Lung (tissue), 12 donors: ENCODE data around the gene KCP. TPM values are rescaled to one million over a fixed set of nuclear protein-coding genes. Genes with fewer than 3 reads are reported as not detected.

ENCODE experiments used
- ATAC-seq: fragments of 200-7000 bp; cut with Tn5 transposase; one replicate; pipeline ENCODE4 v1.9.1; 2020; ENCODE audit warnings: moderate number of reproducible peaks; ENCODE audit not compliant: insufficient read depth, low FRiP score
- DNase-seq, 3 donors: peaks; one replicate each; pipeline ENCODE4 v3.0.0-alpha.2; 2013 to 2017
- H3K27ac ChIP-seq, 2 donors: one replicate each; pipeline ENCODE4 v1.5.1; 2013; ENCODE audit warnings: mild to moderate bottlenecking in 2 of 2, moderate library complexity in 2 of 2, control low read depth in 1 of 2, inconsistent platforms in 1 of 2, low read depth in 1 of 2, low read length in 1 of 2
- H3K27me3 ChIP-seq, 3 donors: one replicate each; pipeline ENCODE4 v1.5.1; 2013; ENCODE audit warnings: low read length in 2 of 3; ENCODE audit not compliant: control insufficient read depth in 3 of 3, insufficient read depth in 3 of 3
- H3K36me3 ChIP-seq, 4 donors: one replicate each; pipeline ENCODE4 v1.5.1; 2013; ENCODE audit warnings: low read length in 4 of 4, mild to moderate bottlenecking in 1 of 4, moderate library complexity in 1 of 4; ENCODE audit not compliant: control insufficient read depth in 4 of 4, insufficient read depth in 4 of 4
- H3K4me1 ChIP-seq, 5 donors: one replicate each; pipeline ENCODE4 v1.5.1; 2013; ENCODE audit warnings: low read length in 5 of 5, mild to moderate bottlenecking in 2 of 5, moderate library complexity in 1 of 5; ENCODE audit not compliant: control insufficient read depth in 5 of 5, insufficient read depth in 5 of 5
- H3K4me3 ChIP-seq: one replicate; pipeline ENCODE4 v1.5.1; 2013; ENCODE audit warnings: mild to moderate bottlenecking, control low read depth, moderate library complexity
- H3K9ac ChIP-seq, 2 donors: one replicate each; pipeline ENCODE4 v1.5.1; 2013; ENCODE audit warnings: low read length in 2 of 2, control low read depth in 1 of 2; ENCODE audit not compliant: insufficient read depth in 1 of 2
- H3K9me3 ChIP-seq, 4 donors: one replicate each; pipeline ENCODE4 v1.5.1; 2013; ENCODE audit warnings: low read length in 3 of 4, mild to moderate bottlenecking in 1 of 4, moderate library complexity in 1 of 4; ENCODE audit not compliant: control insufficient read depth in 4 of 4, insufficient read depth in 3 of 4
- CTCF ChIP-seq: IDR thresholded peaks from 2 replicates; pipeline ENCODE4 v1.5.1; 2012; ENCODE audit warnings: mild to moderate bottlenecking; ENCODE audit errors: control extremely low read depth, extremely low read depth
- WGBS, 2 donors: extraction: QIAGEN DNeasy Blood & Tissue Kit; methylation state at CpG; one replicate each; pipeline ENCODE4 v1.1.7; 2013; 5-methylcytosine and 5-hydroxymethylcytosine counted together
- polyA plus RNA-seq, 2 donors: library from polyadenylated mRNA; stranded (reverse); fragments of 200-250 nt; gene quantifications; one replicate each; pipeline ENCODE4 v1.2.1, GENCODE V29; 2013
- total RNA-seq, 2 donors: library from RNA; depleted of rRNA in 1 of 2; stranded (reverse); fragments of >200 nt in 1 of 2; gene quantifications; one replicate each; pipeline ENCODE4 v1.2.1, GENCODE V29; 2014 to 2021
- donor health status: control.
- donor health status: control.
- donor health status: Bipolar disorder and iron deficiency.
- donor health status: healthy.
- donor health status: DM: yes; HTN: yes; CAD: no.

Gene KCP
- total and polyA plus RNA-seq, 4 donors = 0.22 to 3.9 (median 0.56) TPM

GRCh38 chr7:128937647-128938543 lies 27.4 kb upstream of the KCP start, which contains the start of gene IRF5:
Gene IRF5 (plus strand): TSS chr7:128937927. CDS start chr7:128942082, 4,155 bp downstream.
- Histone ChIP-seq H3K9ac (no peak within 1 kb of the TSS), H3K36me3 (no peaks in the 10 kb centered on the region), H3K4me1 (peaks cover 0 to 12% (median 0%) of the 10 kb centered on the region in 5 donors), H3K4me3 (peak within 1 kb of the TSS; percentile 34), H3K9me3 (peaks cover 0 to 1% (median 0%) of the 10 kb centered on the region in 4 donors), H3K27ac (peak within 1 kb of the TSS in 1 of 2 donors; percentile 65), H3K27me3 (peaks cover 0 to 37% (median 14%) of the 10 kb centered on the region in 3 donors)
- 1 to 2% methylated on average over 42 to 83 of the region's 83 CpGs for WGBS, 2 donors
- no peak for TF ChIP-seq CTCF
- ATAC-seq (peak; percentile 64), DNase-seq (no peak)

DNA sequence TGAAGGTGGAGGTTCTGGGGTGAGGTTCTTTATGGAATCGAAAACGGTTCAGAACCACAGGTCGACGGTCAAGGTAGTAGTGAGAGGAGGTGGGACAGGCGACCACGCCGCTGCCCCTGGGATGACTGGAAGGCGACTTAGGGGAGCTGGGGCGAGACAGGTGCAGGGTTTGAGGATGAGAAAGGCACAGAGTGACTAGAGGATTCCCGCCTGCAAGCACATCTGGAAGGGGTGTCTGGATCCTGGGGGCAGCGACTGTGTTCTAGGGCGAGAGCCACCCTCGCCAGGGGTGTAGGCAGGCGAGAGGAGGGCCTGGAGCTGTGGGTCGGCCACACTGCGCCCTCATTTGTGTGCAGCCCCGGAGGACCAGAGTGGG lies 26.8 kb upstream of the KCP start:
- no peak for DNase-seq
- Histone ChIP-seq H3K27ac (peak overlapping the region in 1 of 2 donors; percentile 46), H3K36me3 (no peaks in the 10 kb centered on the region), H3K27me3 (peaks cover 0 to 37% (median 14%) of the 10 kb centered on the region in 3 donors), H3K4me1 (peaks cover 0 to 12% (median 0%) of the 10 kb centered on the region in 5 donors), H3K9me3 (peaks cover 0 to 1% (median 0%) of the 10 kb centered on the region in 4 donors), H3K4me3 (no peak overlapping the region), H3K9ac (no peak overlapping the region)
- ATAC-seq = no peak
- TF ChIP-seq CTCF = no peak
- 60 to 61% methylated on average over 17 of the region's 17 CpGs for WGBS, 2 donors

DNA sequence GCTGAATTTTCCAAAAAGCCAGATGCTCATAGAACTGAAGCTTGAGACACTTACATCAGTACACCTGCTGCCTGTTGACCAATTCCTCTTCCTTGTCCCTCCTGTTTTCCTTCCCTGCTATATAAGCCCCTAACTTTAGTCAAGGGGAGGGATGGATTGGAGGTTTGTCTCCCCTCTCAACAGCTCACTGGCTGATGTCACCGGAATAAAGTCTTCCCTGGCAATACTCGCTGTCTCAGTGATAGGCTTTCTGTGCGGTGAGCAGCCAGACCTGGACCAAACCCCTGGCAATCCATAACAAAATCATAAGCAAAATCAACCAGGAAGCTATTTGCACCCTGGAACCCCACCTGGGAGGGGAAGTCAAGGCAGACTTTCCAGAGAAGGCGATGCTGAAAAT lies 26.3 kb upstream of the KCP start:
- DNase-seq (no peak), ATAC-seq (no peak)
- WGBS, 2 donors = 90 to 96% methylated on average over 4 of the region's 4 CpGs
- H3K9ac ChIP-seq = no peak overlapping the region
- peaks cover 0 to 12% (median 0%) of the 10 kb centered on the region in 5 donors for H3K4me1 ChIP-seq
- peaks cover 0 to 1% (median 0%) of the 10 kb centered on the region in 4 donors for H3K9me3 ChIP-seq
- TF ChIP-seq CTCF = no peak
- no peaks in the 10 kb centered on the region for H3K36me3 ChIP-seq
- H3K4me3 ChIP-seq = no peak overlapping the region
- peaks cover 0 to 37% (median 14%) of the 10 kb centered on the region in 3 donors for H3K27me3 ChIP-seq
- no peak overlapping the region for H3K27ac ChIP-seq
